NCI-H1417 (cell line): ENCODE results near the gene GADD45GIP1.
A peak's percentile ranks its signal among the peaks of the same experiment; 100 is the strongest.
"Not testable (repeated sequence)": the region's sequence is repeated elsewhere in the genome, so short reads cannot be mapped to it uniquely, and the experiment has no call there.

ENCODE experiments used
- DNase-seq, 3 experiments: peaks; one replicate each; lab custom pipeline; 2025; lab: John Stamatoyannopoulos, UW

Gene GADD45GIP1

GRCh38 chr19:12940897-12941296, 16.1 kb downstream of the GADD45GIP1 start:
- no peak for DNase-seq

- DNase-seq: peak in 1 of 3 experiments; percentile 49
Measured at GRCh38 chr19:12939975-12940423, 17.0 kb downstream of the GADD45GIP1 start.

- peak in 1 of 3 experiments; percentile 55 for DNase-seq
Measured at GRCh38 chr19:12938779-12939601, 18.0 kb downstream of the GADD45GIP1 start.

- DNase-seq: peak; percentile 96 to 100 (median 100)
Measured at GRCh38 chr19:12937927-12938778, 18.9 kb downstream of the GADD45GIP1 start, which contains the start of gene CALR. CALR (plus strand) TSS chr19:12938609; CDS start chr19:12938680, 71 bp downstream.

DNA sequence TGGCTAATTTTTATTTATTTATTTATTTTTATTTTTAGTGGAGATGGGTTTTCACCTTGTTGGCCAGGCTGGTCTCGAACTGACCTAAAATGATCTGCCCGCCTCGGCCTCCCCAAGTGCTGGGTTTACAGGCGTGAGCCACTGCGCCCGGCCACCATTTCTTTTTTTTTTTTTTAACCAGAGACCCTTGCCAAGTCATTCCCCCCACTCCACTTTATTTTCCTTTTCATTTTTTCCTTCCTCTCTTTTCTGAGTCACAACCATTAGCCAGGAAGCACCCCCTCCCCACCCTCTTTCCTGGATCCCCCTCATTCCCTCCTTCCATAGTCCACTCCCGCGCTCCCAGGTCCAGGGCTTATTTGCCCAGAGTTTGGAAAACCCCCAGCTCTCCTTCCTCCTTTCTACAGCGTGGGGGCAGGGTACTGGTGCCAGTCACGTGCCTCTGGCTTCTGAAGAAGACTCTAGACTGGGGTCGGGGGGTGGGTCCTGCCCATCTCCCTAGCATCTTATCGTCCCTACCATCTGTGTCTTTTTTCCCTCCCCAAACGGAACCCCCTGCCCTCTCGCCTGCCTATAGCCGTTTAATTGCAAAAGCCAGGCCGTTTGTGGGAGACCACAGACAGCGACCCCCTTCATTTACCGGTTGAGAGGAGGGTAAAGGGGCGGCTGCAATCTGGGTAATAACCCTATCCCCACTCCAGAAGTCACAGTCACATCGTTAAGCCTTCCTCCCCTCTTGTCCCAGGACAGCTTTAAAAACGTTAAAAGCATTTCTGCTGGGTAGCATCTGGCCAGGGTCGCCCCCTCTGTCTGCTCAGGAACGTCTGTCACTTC, 19.7 kb downstream of the GADD45GIP1 start:
- DNase-seq: peak in 2 of 3 experiments; percentile 68 to 76

GRCh38 chr19:12936582-12936981, 20.4 kb downstream of the GADD45GIP1 start:
- peak in 1 of 3 experiments; percentile 33 for DNase-seq

GRCh38 chr19:12935071-12935470, 22.0 kb downstream of the GADD45GIP1 start:
- no peak for DNase-seq

GRCh38 chr19:12933287-12934072, 23.5 kb downstream of the GADD45GIP1 start, which contains the start of gene FARSA:
FARSA (minus strand) TSS chr19:12933711; CDS start chr19:12933696, 15 bp downstream.
- DNase-seq: peak; percentile 85 to 96 (median 91)

- DNase-seq: no peak
Measured at GRCh38 chr19:12932392-12933286, 24.4 kb downstream of the GADD45GIP1 start.

- DNase-seq: no peak
Measured at GRCh38 chr19:12930002-12930645, 26.9 kb downstream of the GADD45GIP1 start.

DNA sequence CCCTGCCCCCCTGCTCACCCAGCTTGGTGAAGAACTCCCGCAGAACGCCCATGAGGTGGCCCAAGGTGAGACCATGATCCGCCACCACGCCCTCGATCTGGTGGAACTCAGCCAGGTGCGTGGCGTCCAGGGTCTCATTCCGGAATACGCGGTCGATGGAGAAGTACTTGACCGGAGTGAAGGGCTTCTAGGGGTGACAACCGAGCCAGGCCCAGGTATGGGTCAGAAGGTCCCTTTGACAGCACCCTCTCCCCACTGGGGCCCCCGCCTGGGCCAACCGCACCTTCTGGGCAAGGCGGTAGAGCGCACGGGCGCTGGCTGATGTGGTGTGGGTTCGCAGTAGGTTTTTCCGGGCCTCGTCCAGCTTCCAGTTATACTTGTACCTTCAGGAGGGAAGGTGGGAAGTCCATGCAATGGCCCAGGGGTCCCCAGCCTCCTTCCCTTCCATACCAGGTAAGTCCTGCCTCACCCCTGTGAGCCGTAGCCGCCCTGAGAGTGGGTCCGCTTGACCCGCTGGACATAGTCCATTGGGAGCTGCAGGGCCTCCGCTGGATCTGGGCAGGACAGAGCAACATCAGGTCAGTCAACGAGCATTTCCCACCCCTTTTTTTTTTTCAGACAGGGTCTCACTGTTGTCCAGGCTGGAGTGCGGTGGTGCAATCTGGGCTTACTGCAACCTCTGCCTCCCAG, 32.3 kb downstream of the GADD45GIP1 start:
- no peak for DNase-seq

- DNase-seq: no peak
Measured at GRCh38 chr19:12922959-12923358, 34.1 kb downstream of the GADD45GIP1 start.

DNA sequence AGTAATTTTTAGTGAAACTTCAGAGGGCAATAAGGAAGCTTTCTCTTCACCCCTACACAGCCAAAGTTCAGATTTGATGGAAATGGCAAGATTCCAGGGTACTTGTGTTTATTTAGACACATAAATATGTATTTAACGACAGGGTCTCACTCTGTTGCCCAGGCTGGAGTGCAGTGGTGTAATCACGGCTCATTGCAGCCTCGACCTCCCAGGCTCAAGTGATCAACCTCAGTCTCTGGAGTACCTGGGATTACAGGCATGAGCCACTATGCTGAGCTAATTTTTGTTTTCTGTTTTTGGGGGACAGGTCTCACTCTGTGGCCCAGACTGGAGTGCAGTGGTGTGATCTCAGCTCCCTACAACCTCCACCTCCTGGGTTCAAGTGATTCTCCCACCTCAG, 36.0 kb downstream of the GADD45GIP1 start:
- DNase-seq: no peak

DNA sequence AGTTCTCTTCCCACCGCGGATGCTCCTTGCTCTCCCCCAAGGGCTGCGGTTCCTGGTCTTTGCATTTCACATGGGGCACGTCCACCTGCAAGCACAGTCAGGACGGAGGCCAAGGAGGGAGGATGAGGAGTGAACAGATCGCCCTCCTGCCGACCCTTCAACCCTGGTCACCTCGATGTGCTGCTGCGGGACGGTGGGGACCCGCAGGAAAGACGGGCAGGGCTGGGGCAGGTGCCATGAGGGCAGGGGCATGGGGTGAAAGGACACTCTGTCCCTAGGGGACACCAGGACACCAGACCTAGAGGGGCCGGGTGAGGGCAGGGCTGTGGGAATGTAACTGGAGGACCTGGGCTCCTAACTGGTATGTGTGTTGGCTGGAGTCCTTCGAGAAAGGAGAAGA, 38.8 kb downstream of the GADD45GIP1 start:
- no peak for DNase-seq

DNA sequence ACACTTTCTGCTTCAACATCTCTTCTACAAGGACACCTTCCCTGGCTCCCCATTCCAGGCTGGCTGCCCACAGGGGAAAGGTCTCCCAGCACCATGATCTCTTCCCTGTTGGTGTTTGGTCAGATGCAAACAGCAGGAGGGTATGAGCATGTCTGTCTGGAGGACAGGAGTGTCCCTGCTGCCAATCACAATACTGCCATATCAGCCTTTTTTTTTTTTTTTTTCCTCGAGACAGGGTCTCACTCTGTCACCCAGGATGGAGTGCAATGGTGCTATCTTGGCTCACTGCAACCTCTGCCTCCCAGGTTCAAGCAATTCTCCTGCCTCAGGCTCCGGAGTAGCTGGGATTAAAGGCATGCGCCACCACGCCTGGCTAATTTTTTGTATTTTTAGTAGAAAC, 41.2 kb downstream of the GADD45GIP1 start:
- not testable (repeated sequence) for DNase-seq

DNA sequence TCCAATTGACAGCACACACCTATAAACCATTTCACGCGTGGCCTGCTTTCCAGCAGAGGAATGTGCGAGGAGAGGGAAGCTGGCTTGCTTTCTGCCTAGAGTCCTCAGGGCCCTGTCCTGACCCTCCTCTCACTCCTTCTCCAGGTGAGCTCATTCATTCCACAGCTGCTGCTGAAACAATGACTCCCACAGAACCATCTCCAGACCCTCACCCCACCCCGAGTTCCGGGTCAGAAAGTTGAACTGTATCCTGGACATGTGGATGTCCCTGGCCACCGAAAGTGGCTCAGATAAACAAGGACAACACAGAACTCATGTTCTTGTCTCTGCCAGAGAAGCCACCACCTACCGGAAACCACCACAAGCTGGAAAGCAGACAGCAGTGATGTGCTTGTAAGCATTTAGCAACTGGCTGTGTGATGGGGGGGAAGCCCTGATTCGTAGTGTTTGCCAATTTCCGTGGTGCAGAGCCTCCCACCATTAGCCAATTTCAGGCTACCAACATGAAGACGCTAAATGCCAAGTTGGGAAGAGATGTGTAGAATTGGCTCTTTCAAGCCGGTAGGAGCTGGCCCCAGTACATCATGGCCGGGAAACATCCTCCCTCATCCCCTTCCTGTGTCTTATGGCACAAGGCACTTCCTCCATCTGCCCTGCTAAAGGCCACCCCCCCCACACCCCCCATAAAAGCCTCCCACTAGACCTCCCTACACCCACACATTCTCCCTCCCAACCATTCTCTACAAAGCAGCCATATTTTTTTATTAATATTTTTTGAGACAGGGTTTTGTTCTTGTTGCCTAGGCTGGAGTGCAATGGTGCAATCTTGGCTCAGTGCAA, 43.0 kb downstream of the GADD45GIP1 start:
- peak in 2 of 3 experiments; percentile 77 to 88 for DNase-seq

DNA sequence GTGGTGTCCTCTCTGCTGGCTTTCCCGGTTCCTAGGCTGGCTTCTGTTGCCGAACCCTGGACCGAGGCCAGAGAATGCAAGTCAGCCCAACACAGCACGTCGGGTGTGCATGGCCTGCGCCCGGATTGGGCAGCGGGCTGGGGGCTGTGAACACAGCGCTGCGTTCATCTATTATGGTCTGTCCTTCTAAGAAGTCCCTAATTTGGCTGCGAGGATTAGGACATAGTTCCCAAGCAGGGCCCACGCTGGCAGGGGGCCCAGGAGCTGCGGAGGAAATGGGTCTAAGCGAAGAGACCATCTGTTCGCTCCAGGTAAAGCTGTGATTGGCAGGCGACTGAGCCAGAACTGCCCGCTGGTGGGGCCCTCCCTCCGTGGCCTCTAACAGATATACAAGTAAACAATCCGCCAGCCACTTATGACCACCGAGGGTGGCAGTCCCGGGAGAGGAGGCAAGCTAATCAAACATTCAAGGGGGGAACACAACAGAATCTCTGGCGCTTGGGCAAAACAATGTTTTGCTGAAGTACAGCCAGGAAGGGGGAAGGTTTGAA, 43.9 kb downstream of the GADD45GIP1 start:
- peak; percentile 84 to 99 (median 97) for DNase-seq
